ENCODE data around the gene ENG. TPM values are rescaled to one million over a fixed set of nuclear protein-coding genes. Genes with fewer than 3 reads are reported as not detected.
"Not testable (repeated sequence)": the region's sequence is repeated elsewhere in the genome, so short reads cannot be mapped to it uniquely, and the experiment has no call there.

The ENG gene
- total and polyA plus RNA-seq, 4 donors: 41.1 to 317 (median 131) TPM

- no peak for DNase-seq
- H3K27me3 ChIP-seq (ENCODE audit: control insufficient read depth in 3 of 3, insufficient read depth in 3 of 3, low read length in 2 of 3): no peaks in the 10 kb centered on the region
- 86 to 88% methylated on average over 12 of the region's 12 CpGs for WGBS, 2 donors
Observed at GRCh38 chr9:127870887-127871286, 16.4 kb upstream of the ENG start.

GRCh38 chr9:127870153-127870491 lies 15.7 kb upstream of the ENG start:
- not testable (repeated sequence) for DNase-seq; ATAC-seq (ENCODE audit: insufficient read depth, low FRiP score); H3K4me3 ChIP-seq; H3K9me3 ChIP-seq (ENCODE audit: control insufficient read depth in 4 of 4, insufficient read depth in 3 of 4, low read length in 3 of 4); H3K9ac ChIP-seq (ENCODE audit: insufficient read depth in 1 of 2, low read length in 2 of 2); H3K27ac ChIP-seq (ENCODE audit: low read depth in 1 of 2, low read length in 1 of 2); H3K27me3 ChIP-seq (ENCODE audit: control insufficient read depth in 3 of 3, insufficient read depth in 3 of 3, low read length in 2 of 3)
- Histone ChIP-seq H3K4me1 (ENCODE audit: control insufficient read depth in 5 of 5, insufficient read depth in 5 of 5, low read length in 5 of 5) (peaks cover 0 to 17% (median 10%) of the 10 kb centered on the region in 5 donors), H3K36me3 (ENCODE audit: control insufficient read depth in 4 of 4, insufficient read depth in 4 of 4, low read length in 4 of 4) (peaks cover 0 to 29% (median 11%) of the 10 kb centered on the region in 4 donors)
- 64 to 65% methylated on average over 9 of the region's 9 CpGs for WGBS, 2 donors

More at GRCh38 chr9:127870887-127871286, 16.4 kb upstream of the ENG start:
- H3K36me3 ChIP-seq (ENCODE audit: control insufficient read depth in 4 of 4, insufficient read depth in 4 of 4, low read length in 4 of 4): peaks cover 0 to 29% (median 9%) of the 10 kb centered on the region in 4 donors
- no peak for TF ChIP-seq CTCF (IDR thresholded peaks at IDR 0.05; ENCODE audit: control extremely low read depth, extremely low read depth)
- ATAC-seq (ENCODE audit: insufficient read depth, low FRiP score): no peak
- no peak overlapping the region for H3K27ac ChIP-seq (ENCODE audit: low read depth in 1 of 2, low read length in 1 of 2)
- no peaks in the 10 kb centered on the region for H3K9me3 ChIP-seq (ENCODE audit: control insufficient read depth in 4 of 4, insufficient read depth in 3 of 4, low read length in 3 of 4)
- H3K9ac ChIP-seq (ENCODE audit: insufficient read depth in 1 of 2, low read length in 2 of 2): no peak overlapping the region
- peaks cover 0 to 25% (median 17%) of the 10 kb centered on the region in 5 donors for H3K4me1 ChIP-seq (ENCODE audit: control insufficient read depth in 5 of 5, insufficient read depth in 5 of 5, low read length in 5 of 5)
- no peak overlapping the region for H3K4me3 ChIP-seq

- ATAC-seq (ENCODE audit: insufficient read depth, low FRiP score) (peak; percentile 80), DNase-seq (peak; percentile 83 to 90 (median 88))
- 62 to 64% methylated on average over 18 of the region's 18 CpGs for WGBS, 2 donors
- H3K4me3 ChIP-seq: no peak overlapping the region
- H3K36me3 ChIP-seq (ENCODE audit: control insufficient read depth in 4 of 4, insufficient read depth in 4 of 4, low read length in 4 of 4): peaks cover 0 to 29% (median 11%) of the 10 kb centered on the region in 4 donors
- H3K4me1 ChIP-seq (ENCODE audit: control insufficient read depth in 5 of 5, insufficient read depth in 5 of 5, low read length in 5 of 5): peaks cover 0 to 14% (median 5%) of the 10 kb centered on the region in 5 donors
- H3K27ac ChIP-seq (ENCODE audit: low read depth in 1 of 2, low read length in 1 of 2): peak overlapping the region; percentile 7 to 10
- peak; percentile 97 for TF ChIP-seq CTCF (IDR thresholded peaks at IDR 0.05; ENCODE audit: control extremely low read depth, extremely low read depth)
- no peaks in the 10 kb centered on the region for H3K9me3 ChIP-seq (ENCODE audit: control insufficient read depth in 4 of 4, insufficient read depth in 3 of 4, low read length in 3 of 4)
- H3K9ac ChIP-seq (ENCODE audit: insufficient read depth in 1 of 2, low read length in 2 of 2): no peak overlapping the region
- H3K27me3 ChIP-seq (ENCODE audit: control insufficient read depth in 3 of 3, insufficient read depth in 3 of 3, low read length in 2 of 3): no peaks in the 10 kb centered on the region
Observed at GRCh38 chr9:127869310-127870152, 15.1 kb upstream of the ENG start.

GRCh38 chr9:127868278-127868902 lies 13.9 kb upstream of the ENG start:
- H3K4me1 ChIP-seq (ENCODE audit: control insufficient read depth in 5 of 5, insufficient read depth in 5 of 5, low read length in 5 of 5): peaks cover 0 to 10% (median 2%) of the 10 kb centered on the region in 5 donors
- H3K27me3 ChIP-seq (ENCODE audit: control insufficient read depth in 3 of 3, insufficient read depth in 3 of 3, low read length in 2 of 3): no peaks in the 10 kb centered on the region
- H3K27ac ChIP-seq (ENCODE audit: low read depth in 1 of 2, low read length in 1 of 2): peak overlapping the region; percentile 55 to 68
- TF ChIP-seq CTCF (IDR thresholded peaks at IDR 0.05; ENCODE audit: control extremely low read depth, extremely low read depth): no peak
- no peak overlapping the region for H3K9ac ChIP-seq (ENCODE audit: insufficient read depth in 1 of 2, low read length in 2 of 2)
- 91 to 93% methylated on average over 18 of the region's 18 CpGs for WGBS, 2 donors
- H3K36me3 ChIP-seq (ENCODE audit: control insufficient read depth in 4 of 4, insufficient read depth in 4 of 4, low read length in 4 of 4): peaks cover 0 to 29% (median 11%) of the 10 kb centered on the region in 4 donors
- H3K9me3 ChIP-seq (ENCODE audit: control insufficient read depth in 4 of 4, insufficient read depth in 3 of 4, low read length in 3 of 4): no peaks in the 10 kb centered on the region
- no peak overlapping the region for H3K4me3 ChIP-seq
- DNase-seq: no peak
- no peak for ATAC-seq (ENCODE audit: insufficient read depth, low FRiP score)

All from lung (tissue), 12 donors.